HepG2 (cell line): Measurements from ENCODE around the gene LDAH. TPM values are rescaled to one million over a fixed set of nuclear protein-coding genes. Genes with fewer than 3 reads are reported as not detected.
A peak's percentile ranks its signal among the peaks of the same experiment; 100 is the strongest.

Source experiments
- CCAR2 ChIP-seq: fragments of 200-400 bp; formaldehyde crosslinking; optimal IDR thresholded peaks from 2 replicates; pipeline ENCODE3; 2018; ENCODE audit warnings: low read depth, mild to moderate bottlenecking, low read length, moderate library complexity
- IRX3 ChIP-seq: sonication (generic); formaldehyde crosslinking; IDR thresholded peaks from 2 replicates; pipeline ENCODE4 v1.8.1; 2023; ENCODE audit warnings: mild to moderate bottlenecking, low read depth, missing genetic modification reagents, borderline replicate concordance
- KMT2B ChIP-seq: IDR thresholded peaks from 2 replicates; pipeline ENCODE4 v1.6.1; 2016; ENCODE audit warnings: missing genetic modification reagents, missing compliant biosample characterization
- MAFG ChIP-seq: sonication (generic); formaldehyde crosslinking; IDR thresholded peaks from 2 replicates; pipeline ENCODE4 v1.5.1; 2020; ENCODE audit warnings: mild to moderate bottlenecking, missing genetic modification reagents
- MED1 ChIP-seq: sonication (generic); formaldehyde crosslinking; IDR thresholded peaks from 2 replicates; pipeline ENCODE4 v1.4.0; 2020; ENCODE audit warnings: missing genetic modification reagents
- NFIC ChIP-seq: IDR thresholded peaks from 2 replicates; pipeline ENCODE4 v1.6.1; 2012; ENCODE audit warnings: mild to moderate bottlenecking, low read length, inconsistent platforms
- POGK ChIP-seq: sonication (generic); formaldehyde crosslinking; conservative IDR thresholded peaks from 2 replicates; pipeline ENCODE4 v1.8.0; 2022; ENCODE audit warnings: mild to moderate bottlenecking, moderate library complexity, missing genetic modification reagents
- RFX3 ChIP-seq: IDR thresholded peaks from 2 replicates; pipeline ENCODE4 v1.6.1; 2016; ENCODE audit warnings: missing biosample characterization, missing genetic modification reagents
- SKI ChIP-seq: fragments of 450-650 bp; IDR thresholded peaks from one replicate; pipeline ENCODE4 v1.6.1; 2018; ENCODE audit warnings: mild to moderate bottlenecking; ENCODE audit not compliant: partially characterized antibody
- SNAI1 ChIP-seq: sonication (generic); formaldehyde crosslinking; IDR thresholded peaks from 2 replicates; pipeline ENCODE4 v1.5.0; 2020; ENCODE audit warnings: mild to moderate bottlenecking, missing genetic modification reagents, borderline replicate concordance
- ZFP82 ChIP-seq: sonication (generic); formaldehyde crosslinking; IDR thresholded peaks from 2 replicates; pipeline ENCODE4 v1.5.1; 2020; ENCODE audit warnings: mild to moderate bottlenecking, missing genetic modification reagents, borderline replicate concordance
- ZMAT3 ChIP-seq: sonication (generic); formaldehyde crosslinking; conservative IDR thresholded peaks from 2 replicates; pipeline ENCODE4 v1.7.0; 2021; ENCODE audit warnings: missing genetic modification reagents
- ZNF567 ChIP-seq: sonication (generic); formaldehyde crosslinking; IDR thresholded peaks from 2 replicates; pipeline ENCODE4 v1.8.1; 2023; ENCODE audit warnings: mild to moderate bottlenecking, missing genetic modification reagents, borderline replicate concordance
- ZNF572 ChIP-seq: sonication (generic); formaldehyde crosslinking; IDR thresholded peaks from 2 replicates; pipeline ENCODE4 v1.5.1; 2020; ENCODE audit warnings: mild to moderate bottlenecking, missing genetic modification reagents
- ZNF766 ChIP-seq: sonication (generic); formaldehyde crosslinking; IDR thresholded peaks from 2 replicates; pipeline ENCODE4 v1.5.0; 2020; ENCODE audit warnings: missing genetic modification reagents, borderline replicate concordance
- ZNF800 ChIP-seq: sonication (generic); formaldehyde crosslinking; IDR thresholded peaks from 2 replicates; pipeline ENCODE4 v1.4.0; 2020; ENCODE audit warnings: missing genetic modification reagents
- polyA plus RNA-seq, 8 experiments: library from polyadenylated mRNA; depleted of rRNA in 3 of 8; stranded (reverse) in 7 of 8; unstranded in 1 of 8; fragments of >200 nt; fragmentation: Illumina TruSeq in 4 of 8; extraction: Trizol in 4 of 8; gene quantifications; 2 replicates each; pipeline versions ENCODE4 v1.2.1 to v1.2.3, GENCODE V29; 2011 to 2016; ENCODE audit warnings: low read depth in 4 of 8, missing spikeins in 1 of 8, mixed read lengths in 1 of 8; ENCODE audit not compliant: insufficient read depth in 1 of 8
- total RNA-seq, 5 experiments: library from RNA; depleted of rRNA; stranded (reverse); fragments of >200 nt; fragmentation: Illumina TruSeq; extraction: Trizol; gene quantifications; 2 replicates each; pipeline ENCODE4 v1.2.3, GENCODE V29; 2016; ENCODE audit warnings: low read depth in 1 of 5
- TF ChIP-seq, protein P1 (sequence below): sonication (generic); formaldehyde crosslinking; IDR thresholded peaks from 2 replicates; pipeline ENCODE4 v1.4.0; 2020; ENCODE audit warnings: missing genetic modification reagents
- TF ChIP-seq, protein P2 (sequence below): sonication (generic); formaldehyde crosslinking; IDR thresholded peaks from 2 replicates; pipeline ENCODE4 v1.4.0; 2020; ENCODE audit warnings: missing genetic modification reagents

Gene LDAH
- total and polyA plus RNA-seq, 2 of the 13 experiments (the other 11 are each of a cell fraction or from before 2014, with no cell fraction given): 28.8 to 46.2 TPM

DNA sequence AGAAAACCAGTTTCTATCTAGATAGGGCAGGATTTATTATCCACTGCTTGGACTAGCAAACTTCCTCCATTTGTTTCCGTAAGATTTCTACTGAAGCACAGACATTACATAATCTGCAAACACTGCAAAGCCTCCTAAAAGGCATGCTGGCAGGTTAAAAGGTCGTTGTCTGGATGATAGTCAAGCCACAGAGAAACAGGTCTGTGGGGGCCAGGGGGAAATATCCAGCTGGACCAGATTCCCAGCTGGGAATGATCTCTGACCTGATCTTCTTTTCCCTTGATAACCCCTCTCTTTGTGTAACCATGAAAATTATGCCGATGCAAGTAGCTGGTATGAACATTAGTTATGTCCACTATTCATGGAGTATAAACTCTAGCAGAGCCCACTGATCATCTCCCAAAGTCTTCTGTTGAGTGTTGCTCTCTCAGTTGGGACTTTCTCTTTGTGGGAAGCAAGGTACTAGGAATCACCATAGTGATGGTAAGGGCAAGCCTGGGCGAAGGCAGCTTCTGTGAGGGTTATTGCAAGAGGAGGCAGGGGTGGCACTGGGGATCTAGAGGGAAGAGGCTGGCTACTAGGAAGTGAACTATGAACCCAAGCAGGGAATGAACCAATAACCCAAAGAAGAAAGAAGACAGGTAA is 94.7 kb downstream of the LDAH start (continued):
- TF ChIP-seq, protein P1, sequence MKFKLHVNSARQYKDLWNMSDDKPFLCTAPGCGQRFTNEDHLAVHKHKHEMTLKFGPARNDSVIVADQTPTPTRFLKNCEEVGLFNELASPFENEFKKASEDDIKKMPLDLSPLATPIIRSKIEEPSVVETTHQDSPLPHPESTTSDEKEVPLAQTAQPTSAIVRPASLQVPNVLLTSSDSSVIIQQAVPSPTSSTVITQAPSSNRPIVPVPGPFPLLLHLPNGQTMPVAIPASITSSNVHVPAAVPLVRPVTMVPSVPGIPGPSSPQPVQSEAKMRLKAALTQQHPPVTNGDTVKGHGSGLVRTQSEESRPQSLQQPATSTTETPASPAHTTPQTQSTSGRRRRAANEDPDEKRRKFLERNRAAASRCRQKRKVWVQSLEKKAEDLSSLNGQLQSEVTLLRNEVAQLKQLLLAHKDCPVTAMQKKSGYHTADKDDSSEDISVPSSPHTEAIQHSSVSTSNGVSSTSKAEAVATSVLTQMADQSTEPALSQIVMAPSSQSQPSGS: peak; percentile 95
- TF ChIP-seq CCAR2: no peak
- TF ChIP-seq, protein P2, sequence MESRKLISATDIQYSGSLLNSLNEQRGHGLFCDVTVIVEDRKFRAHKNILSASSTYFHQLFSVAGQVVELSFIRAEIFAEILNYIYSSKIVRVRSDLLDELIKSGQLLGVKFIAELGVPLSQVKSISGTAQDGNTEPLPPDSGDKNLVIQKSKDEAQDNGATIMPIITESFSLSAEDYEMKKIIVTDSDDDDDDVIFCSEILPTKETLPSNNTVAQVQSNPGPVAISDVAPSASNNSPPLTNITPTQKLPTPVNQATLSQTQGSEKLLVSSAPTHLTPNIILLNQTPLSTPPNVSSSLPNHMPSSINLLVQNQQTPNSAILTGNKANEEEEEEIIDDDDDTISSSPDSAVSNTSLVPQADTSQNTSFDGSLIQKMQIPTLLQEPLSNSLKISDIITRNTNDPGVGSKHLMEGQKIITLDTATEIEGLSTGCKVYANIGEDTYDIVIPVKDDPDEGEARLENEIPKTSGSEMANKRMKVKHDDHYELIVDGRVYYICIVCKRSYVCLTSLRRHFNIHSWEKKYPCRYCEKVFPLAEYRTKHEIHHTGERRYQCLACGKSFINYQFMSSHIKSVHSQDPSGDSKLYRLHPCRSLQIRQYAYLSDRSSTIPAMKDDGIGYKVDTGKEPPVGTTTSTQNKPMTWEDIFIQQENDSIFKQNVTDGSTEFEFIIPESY (CRISPR knock-in tag): no peak
- TF ChIP-seq NFIC: peak; percentile 74; the same call in 1 of the 2 replicates
- no peak for TF ChIP-seq MAFG (CRISPR knock-in tag)
- TF ChIP-seq ZNF567 (CRISPR knock-in tag): no peak
- peak; percentile 35; the same call in 1 of the 2 replicates for TF ChIP-seq RFX3 (CRISPR knock-in tag)
- no peak for TF ChIP-seq ZNF800
- TF ChIP-seq SKI: peak; percentile 97
- TF ChIP-seq SNAI1: 0 out of 2 replicates have a peak, but pooled peaks have one; percentile 76
- TF ChIP-seq ZNF572 (CRISPR knock-in tag): no peak
- TF ChIP-seq POGK (CRISPR knock-in tag): peak; percentile 92
- peak; percentile 88 for TF ChIP-seq MED1 (CRISPR knock-in tag)
- no peak for TF ChIP-seq ZFP82
- TF ChIP-seq IRX3: no peak
- peak; percentile 70; the same call in 1 of the 2 replicates for TF ChIP-seq KMT2B
- peak; percentile 64; the same call in 1 of the 2 replicates for TF ChIP-seq ZMAT3
- TF ChIP-seq ZNF766: no peak
